H54 (cell line): ENCODE measurements around the gene SULF2.

Source experiments
- DNase-seq: peaks from one replicate; pipeline ENCODE4 v3.0.0; 2011; ENCODE audit warnings: low spot score, mixed read lengths; ENCODE audit not compliant: insufficient read length
- FAIRE-seq: peaks from 3 replicates; lab custom pipeline; 2011; peaks lifted over from hg19 to GRCh38; lab: Jason Lieb, UNC
- POLR2A ChIP-seq: IDR thresholded peaks from 2 replicates; pipeline ENCODE4 v1.6.1; 2011; ENCODE audit warnings: low read depth, mild to moderate bottlenecking, low read length

SULF2 gene

DNA sequence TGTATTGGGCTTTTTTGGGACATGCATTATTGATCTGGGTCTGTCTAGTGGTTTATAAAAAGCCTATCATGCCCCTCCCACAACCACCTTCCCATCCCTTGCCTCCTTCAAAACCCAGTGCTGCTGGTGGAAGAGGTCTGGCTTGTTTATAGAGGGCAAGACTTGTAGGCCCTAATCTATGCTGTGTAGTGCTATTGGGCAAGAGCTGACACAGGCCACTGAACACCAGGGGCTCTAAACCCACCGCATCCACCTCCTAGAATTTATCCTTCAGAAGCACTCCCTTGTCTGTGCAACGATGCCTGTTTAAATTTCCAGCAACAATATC is 30.9 kb downstream of the SULF2 start:
- no peak for TF ChIP-seq POLR2A
- DNase-seq (no peak), FAIRE-seq (no peak)

DNA sequence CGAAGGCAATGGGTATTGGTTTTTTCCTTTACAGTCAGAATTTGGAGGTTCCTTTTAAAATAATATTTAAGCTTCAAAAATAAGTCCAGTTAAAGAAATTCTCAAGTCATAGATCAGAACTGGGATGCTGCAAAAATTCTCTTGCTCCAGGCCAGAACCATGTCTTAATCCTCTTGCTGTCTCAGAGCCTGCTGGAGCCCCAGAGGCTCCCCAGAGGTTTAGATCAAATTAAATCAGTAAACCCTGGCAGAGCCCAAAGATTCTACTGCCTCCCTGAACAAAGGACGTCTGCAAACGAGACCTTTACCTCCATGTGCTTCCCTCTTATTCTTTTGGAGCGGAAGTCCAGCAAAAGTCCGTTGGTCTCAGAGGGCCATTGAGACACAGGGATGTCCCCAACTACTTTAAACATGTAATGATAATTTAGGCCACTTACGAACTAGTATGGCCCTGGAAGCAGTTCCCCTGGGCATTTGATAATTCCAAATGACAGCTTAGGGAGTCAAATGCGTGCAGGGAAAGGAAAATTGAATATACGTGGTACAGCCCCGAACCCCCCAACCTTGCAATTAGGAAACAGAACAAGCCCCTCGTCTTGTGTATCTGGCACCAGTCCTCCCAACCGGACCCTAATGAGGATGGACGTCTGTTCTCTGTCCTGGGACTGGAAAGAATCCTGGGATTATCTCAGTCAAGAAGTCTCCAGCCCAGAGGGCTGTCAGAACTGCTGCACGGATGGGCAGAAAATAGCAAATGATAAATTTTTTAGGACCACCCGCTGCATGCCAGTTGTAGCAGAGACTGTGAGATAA is 31.5 kb downstream of the SULF2 start:
- TF ChIP-seq POLR2A, result no peak
- no peak for FAIRE-seq
- DNase-seq, result no peak

DNA sequence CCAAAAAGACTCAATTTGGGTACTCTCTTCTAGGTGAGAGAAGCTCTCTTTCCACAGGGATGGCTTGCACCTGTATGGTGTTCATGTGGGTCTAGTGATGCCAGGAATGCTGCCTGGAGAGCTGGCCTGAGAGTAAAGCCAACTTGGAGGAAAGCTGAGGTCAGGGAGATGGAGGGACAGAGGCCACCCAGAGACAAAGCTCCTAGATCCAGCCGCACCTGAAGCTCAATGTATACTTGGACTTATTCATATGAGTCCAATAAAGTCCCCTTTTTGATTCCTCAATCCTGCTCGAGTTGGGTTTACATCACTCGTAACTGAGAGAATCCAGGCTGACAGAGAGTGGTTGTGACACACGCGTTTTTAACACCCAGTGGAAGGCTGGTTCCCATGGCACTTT is 33.8 kb downstream of the SULF2 start:
- no peak for TF ChIP-seq POLR2A
- DNase-seq (no peak), FAIRE-seq (no peak)

DNA sequence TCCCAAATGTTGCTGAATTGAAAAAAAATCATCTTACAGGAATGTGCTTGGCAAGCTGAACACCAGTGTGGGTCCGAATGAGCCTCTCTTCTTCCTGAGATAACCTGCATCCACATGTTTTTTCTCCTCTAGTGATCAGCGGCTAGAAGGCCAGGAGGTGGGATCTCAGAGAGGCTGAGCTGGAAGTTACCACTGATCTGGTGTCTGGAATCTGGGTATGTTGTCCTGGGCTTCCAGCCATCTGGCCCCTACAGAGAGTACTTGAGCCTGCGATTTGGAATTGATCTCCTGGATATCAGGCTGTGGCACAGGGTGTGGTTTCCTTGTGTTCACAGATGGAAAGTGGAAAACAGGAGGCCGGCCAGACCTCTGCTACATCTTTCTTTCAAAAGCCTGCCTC is 35.9 kb downstream of the SULF2 start:
- FAIRE-seq (no peak), DNase-seq (no peak)
- no peak for TF ChIP-seq POLR2A

DNA sequence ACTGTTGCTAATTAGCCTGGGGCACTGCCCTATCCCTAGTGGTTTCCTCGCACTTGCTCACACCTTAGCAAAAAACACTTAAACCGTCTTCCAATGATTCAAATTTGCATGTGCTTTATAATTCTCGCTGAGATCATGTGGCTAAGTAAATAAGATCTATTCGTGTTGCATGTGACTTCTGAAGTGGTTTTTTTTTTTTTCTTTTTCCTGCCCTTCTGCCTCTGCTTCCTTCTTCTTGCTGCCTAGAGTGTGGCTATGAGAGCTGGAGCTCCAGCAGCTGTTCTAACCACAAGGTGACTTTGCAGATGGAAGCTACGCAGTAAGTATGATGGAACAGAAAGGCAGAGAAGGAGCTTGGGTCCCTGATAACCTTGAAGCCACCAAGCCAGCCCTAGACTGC is 36.5 kb downstream of the SULF2 start:
- TF ChIP-seq POLR2A, result no peak
- no peak for DNase-seq
- no peak for FAIRE-seq

DNA sequence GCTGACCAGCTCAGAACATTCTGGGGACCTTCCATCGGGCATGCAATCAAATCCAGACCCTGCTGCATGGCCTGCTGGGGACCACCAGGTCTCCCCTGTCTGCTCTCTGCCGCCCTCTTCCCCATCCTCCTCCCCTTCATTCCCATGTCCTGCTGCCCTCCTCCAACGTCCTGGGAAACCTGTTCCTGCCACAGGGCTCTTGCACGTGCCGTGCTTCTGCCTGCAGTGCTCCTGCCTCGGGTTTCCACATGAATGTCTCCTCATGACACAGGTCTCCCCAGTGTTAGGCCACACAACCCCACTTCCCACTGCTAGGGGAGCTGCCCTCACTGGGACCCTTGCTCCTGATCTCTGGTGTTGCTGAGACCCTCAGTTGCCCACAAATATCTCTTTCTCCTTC is 37.2 kb downstream of the SULF2 start:
- FAIRE-seq (no peak), DNase-seq (no peak)
- TF ChIP-seq POLR2A, result no peak

DNA sequence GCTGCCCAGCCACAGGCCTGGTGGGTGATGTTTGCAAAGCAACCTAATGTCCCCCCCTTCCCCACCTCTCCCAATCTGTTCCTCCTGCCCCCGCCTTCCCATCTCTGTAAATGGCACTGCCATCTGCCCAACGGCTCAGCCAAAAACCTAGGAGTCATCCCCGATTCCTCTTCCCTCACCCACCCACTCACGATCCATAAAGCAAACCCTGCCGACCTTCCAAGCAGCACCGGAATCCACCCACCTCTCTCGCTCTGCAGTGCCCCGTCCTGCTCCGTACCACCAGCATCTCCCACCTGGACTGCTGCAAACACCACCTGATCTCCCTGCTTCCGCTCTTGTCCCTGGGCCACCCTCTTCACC is 37.6 kb downstream of the SULF2 start:
- no peak for DNase-seq
- no peak for FAIRE-seq
- TF ChIP-seq POLR2A, result no peak

DNA sequence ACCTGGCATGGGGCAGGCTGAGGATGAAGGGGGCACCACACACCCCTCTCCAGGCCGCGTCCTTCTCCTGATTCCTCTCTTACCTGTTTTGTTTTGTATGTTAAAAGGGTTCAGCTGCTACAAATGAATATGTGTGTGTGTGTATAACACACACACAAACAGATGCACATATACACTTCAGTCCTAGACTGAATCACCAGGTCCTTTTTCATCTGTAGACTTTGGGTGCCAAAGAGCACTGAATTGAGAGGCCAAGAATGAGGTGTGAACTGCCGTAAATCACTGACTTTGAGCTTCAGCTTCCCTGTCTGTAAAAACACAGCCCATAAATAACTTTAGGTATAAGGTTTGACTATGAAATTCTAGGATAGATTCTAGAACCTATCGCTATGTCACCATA is 40.5 kb downstream of the SULF2 start:
- DNase-seq, result no peak
- FAIRE-seq, result no peak
- TF ChIP-seq POLR2A, result no peak

DNA sequence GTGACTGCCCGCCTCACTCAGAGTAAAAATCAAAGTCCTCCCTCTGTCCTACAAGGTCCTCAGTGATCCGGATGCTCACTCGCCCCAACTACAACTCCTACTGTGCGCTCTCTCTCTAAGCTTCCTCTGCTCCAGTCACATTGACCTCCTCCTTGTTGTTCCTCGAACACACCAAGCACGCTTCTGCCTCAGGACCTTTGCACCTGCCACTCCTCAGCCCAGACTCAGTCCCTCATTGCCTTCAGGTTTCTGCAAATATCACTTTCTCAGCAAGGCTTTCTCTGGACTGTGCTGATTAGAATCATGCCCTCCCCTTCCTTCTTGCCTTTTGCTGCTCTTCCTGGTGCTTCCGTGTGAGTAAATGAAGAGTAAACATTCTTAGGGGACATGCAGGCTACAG is 41.6 kb downstream of the SULF2 start:
- no peak for FAIRE-seq

DNA sequence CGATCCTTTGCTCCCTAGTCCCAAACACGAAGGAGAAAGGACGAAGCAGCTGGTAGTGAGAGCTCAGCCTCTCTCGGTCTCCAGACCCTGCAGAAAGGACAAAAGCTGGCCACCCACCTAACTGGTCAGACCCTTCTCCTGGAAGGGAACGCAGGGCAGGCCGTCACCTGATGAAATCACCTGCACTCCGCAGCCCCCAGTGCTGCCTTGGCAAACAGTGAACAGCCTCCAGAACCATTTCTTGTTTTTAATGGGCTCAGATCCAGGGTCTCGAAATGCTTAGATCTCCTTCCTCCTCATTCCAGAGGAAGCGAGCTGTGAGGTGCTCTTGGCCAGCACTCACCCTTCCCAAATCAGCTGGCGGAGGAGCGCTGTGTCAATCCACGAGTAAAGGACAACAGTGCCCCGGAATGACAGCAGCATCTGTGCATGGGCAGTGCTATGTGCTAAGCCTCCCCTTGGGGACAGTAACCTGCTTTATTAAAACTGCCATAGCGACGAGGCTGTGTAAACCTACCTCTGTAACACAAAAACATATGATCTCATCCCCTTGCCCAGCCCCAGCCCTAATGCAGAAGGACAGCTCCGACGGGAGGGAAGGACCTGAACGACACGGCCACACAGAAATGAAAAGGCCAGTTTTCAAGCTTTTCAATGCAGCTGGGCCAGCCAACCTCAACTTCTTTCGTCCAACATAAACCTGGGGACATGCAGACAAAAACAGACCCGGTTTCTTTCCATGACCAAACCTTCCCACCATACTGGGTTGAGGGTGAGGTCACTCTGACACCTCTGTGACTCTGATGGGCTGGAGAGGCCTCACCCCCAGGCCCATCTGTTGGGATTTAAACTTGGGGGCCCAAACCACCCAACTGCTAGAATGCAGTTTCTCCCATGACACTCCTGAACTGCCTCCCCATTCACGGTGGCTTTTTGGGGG is 43.3 kb downstream of the SULF2 start:
- TF ChIP-seq POLR2A, result no peak
- no peak for DNase-seq

More for the DNA sequence above, 41.6 kb downstream of the SULF2 start:
- DNase-seq, result no peak
- no peak for TF ChIP-seq POLR2A

DNA sequence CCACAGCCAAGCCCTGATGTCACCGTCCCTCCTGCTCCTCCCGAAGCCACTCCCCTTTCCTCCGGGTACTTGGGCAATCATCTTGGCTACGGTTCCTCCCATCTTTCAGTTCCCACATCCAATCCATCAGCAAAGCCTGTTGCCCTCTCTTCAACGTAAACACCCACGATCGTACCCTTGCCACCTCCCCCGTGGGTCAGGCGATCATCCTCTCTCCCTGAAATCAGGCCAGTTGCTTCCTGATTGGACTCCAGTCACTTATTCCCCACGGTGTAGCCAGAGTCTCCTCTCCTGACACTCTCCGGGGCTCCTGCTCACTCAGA is 44.5 kb downstream of the SULF2 start:
- TF ChIP-seq POLR2A, result no peak
- FAIRE-seq, result no peak
- DNase-seq, result no peak

More for the DNA sequence above, 43.3 kb downstream of the SULF2 start:
- FAIRE-seq, result no peak

DNA sequence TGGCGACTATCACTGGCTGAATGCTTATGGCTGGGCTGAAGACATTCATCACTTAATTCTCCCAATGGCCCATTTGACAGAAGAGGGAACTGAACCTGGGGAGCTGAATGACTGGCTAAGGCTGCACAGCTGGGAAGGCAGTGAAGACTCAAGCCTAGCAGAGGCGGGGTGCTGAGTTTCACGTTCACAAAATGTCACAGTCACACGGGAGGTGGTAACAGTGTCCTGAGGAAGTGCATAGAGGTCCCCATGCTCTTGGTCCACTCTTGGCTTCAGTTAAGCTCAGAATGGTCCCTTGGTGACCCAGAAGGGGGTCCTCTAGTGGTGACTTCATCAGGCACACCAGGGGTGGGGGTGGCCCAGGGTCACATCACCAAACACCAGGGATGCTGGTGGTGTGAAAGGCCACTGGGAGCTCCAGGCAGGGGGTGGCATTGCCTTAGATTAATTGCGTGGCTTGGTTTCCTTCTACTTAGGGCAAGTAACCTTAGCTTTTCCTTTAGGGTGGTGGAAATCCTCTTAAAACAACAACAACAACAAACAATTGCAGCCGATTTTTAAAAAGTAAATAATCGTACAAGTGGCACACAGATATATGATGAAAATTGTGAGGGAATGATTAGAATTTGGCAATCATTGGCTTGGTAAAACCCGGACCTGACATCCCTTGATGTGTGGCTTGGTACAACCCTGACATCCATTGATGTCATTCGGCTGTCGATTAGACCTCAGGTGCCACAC is 45.0 kb downstream of the SULF2 start:
- FAIRE-seq, result no peak
- no peak for TF ChIP-seq POLR2A
- no peak for DNase-seq

DNA sequence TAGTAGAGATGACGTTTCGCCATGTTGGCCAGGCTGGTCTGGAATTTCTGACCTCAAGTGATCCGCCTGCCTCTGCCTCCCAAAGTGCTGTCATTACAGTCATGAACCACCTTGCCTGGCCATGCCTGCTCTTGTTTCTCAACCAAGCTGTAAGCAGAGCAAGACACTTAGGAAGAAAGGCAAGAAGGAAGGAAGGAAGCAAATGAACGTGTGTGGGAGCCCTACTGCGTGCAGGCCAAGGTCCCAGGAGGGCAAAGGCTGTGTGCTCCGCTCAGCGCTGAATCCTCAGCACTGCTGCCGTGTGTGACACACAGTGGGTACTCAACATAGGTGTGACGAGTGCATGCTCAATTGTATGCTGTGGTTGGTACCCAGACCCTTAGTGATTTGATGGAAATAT is 47.4 kb downstream of the SULF2 start:
- FAIRE-seq, result no peak
- no peak for DNase-seq
- TF ChIP-seq POLR2A, result no peak

DNA sequence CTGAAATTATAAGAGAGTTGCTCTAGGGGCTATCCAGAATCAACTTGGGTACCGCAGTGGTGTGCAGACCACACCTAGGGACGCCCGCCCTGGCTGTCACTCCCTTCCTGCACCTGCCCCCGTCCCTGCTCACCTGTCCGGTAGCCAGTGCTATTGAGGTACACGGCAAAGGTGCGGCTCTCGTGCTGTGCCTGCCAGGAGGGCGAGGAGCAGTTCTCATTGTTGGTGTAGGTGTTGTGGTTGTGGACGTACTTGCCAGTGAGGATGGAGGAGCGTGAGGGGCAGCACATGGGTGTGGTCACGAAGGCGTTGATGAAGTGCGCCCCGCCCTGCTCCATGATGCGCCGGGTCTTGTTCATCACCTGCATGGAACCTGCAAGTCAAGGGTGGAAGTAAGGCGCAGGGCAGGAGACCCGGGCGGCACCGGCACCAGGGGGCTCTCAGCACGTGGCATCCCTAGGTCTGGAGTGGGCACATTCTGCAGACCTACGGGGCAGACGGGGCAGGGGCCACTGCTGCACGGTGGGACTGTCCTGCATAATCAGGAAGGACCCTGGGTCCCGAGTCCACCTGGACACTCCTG is 48.6 kb downstream of the SULF2 start:
- FAIRE-seq (no peak), DNase-seq (no peak)
- TF ChIP-seq POLR2A, result no peak
